Gastroesophageal sphincter (tissue), 3 donors: Measurements from ENCODE around the gene SLC16A6.

ENCODE experiments used
- CTCF ChIP-seq, 4 experiments: fragments of 200-600 bp in 2 of 4; fragments of 450-650 bp in 2 of 4; sonication (generic) in 1 of 4; IDR thresholded peaks; one replicate each; pipeline ENCODE4 v1.5.1; 2017 to 2019; ENCODE audit warnings: antibody characterized with exemption in 4 of 4, mild to moderate bottlenecking in 2 of 4, moderate library complexity in 2 of 4
- EP300 ChIP-seq: sonication (generic); formaldehyde crosslinking; IDR thresholded peaks from one replicate; pipeline ENCODE4 v1.6.1; 2017; ENCODE audit warnings: antibody characterized with exemption, mild to moderate bottlenecking

GRCh38 chr17:68306819-68307218, 15.9 kb upstream of the SLC16A6 start:
- no peak for TF ChIP-seq CTCF (IDR thresholded peaks at IDR 0.05)
- TF ChIP-seq EP300 = no peak
